ENCODE data around the gene SLC39A2.

The SLC39A2 gene

GRCh38 chr14:21041676-21042433 lies 42.8 kb downstream of the SLC39A2 start, which contains the start of gene RNASE7 (continued):
- TF ChIP-seq ZBTB44 (tag by site-specific recombination; IDR thresholded peaks at IDR 0.05): no peak
- no peak for TF ChIP-seq ZNF76 (tag by site-specific recombination; IDR thresholded peaks at IDR 0.05; ENCODE audit: borderline replicate concordance, low read depth)
- no peak for TF ChIP-seq ZSCAN18 (tag by site-specific recombination; IDR thresholded peaks at IDR 0.05)
- TF ChIP-seq KLF10 (tag by site-specific recombination; IDR thresholded peaks at IDR 0.05): no peak
- no peak for TF ChIP-seq YY2 (tag by site-specific recombination; IDR thresholded peaks at IDR 0.05)
- no peak for TF ChIP-seq ZNF148 (tag by site-specific recombination; IDR thresholded peaks at IDR 0.05; ENCODE audit: borderline replicate concordance)
- no peak for TF ChIP-seq ZBTB11 (tag by site-specific recombination; conservative IDR thresholded peaks at IDR 0.05; ENCODE audit: low read depth)
- TF ChIP-seq ZNF654 (tag by site-specific recombination; IDR thresholded peaks at IDR 0.05; ENCODE audit: low read depth): no peak
- no peak for TF ChIP-seq ATF2 (tag by site-specific recombination; IDR thresholded peaks at IDR 0.05; ENCODE audit: low read depth)
- TF ChIP-seq ZNF18 (tag by site-specific recombination; IDR thresholded peaks at IDR 0.05): no peak

GRCh38 chr14:21042918-21043317 lies 43.8 kb downstream of the SLC39A2 start:
- ChIA-PET POLR2A (no interaction called here), CTCF (interaction anchor here (0.7 to 7.0 kb wide), 7 partner anchors 10 to 333 kb away, joined by 3 to 206 read pairs (median 6); no protein-coding TSS in a partner anchor)
- Histone ChIP-seq H3K9me3 (ENCODE audit: control insufficient read depth, insufficient read depth, low read depth, low read length) (no peaks in the 10 kb centered on the region), H3K36me3 (ENCODE audit: control insufficient read depth in 2 of 2, insufficient read depth in 1 of 2, low read length in 2 of 2) (no peaks in the 10 kb centered on the region), H3K4me3 (ENCODE audit: low read depth, low read length) (no peak overlapping the region), H3K27ac (ENCODE audit: extremely low read depth, low read depth, low read length) (no peak overlapping the region), H3K4me1 (ENCODE audit: control insufficient read depth, insufficient read depth, low read length) (no peaks in the 10 kb centered on the region)
- TF ChIP-seq ZNF623 (tag by site-specific recombination; IDR thresholded peaks at IDR 0.05): no peak
- TF ChIP-seq PRDM4 (tag by site-specific recombination; IDR thresholded peaks at IDR 0.05): no peak
- no peak for TF ChIP-seq PRDM10 (tag by site-specific recombination; IDR thresholded peaks at IDR 0.05)
